HepG2 (cell line): ENCODE results near the gene XPR1. TPM values are rescaled to one million over a fixed set of nuclear protein-coding genes. Genes with fewer than 3 reads are reported as not detected.
A peak's percentile ranks its signal among the peaks of the same experiment; 100 is the strongest.

ENCODE experiments used
- AGO1 ChIP-seq: fragments of 200-400 bp; formaldehyde crosslinking; IDR thresholded peaks from 2 replicates; pipeline ENCODE4 v1.6.1; 2017; ENCODE audit warnings: mild to moderate bottlenecking, low read depth, low read length, moderate library complexity; ENCODE audit not compliant: poor library complexity, severe bottlenecking
- CHCHD3 ChIP-seq: sonication (generic); formaldehyde crosslinking; IDR thresholded peaks from 2 replicates; pipeline ENCODE4 v1.8.0; 2022; ENCODE audit warnings: mild to moderate bottlenecking, missing genetic modification reagents, moderate library complexity
- HMGA1 ChIP-seq: sonication (generic); formaldehyde crosslinking; conservative IDR thresholded peaks from 2 replicates; pipeline ENCODE4 v1.4.0; 2020; ENCODE audit warnings: missing genetic modification reagents
- JARID2 ChIP-seq: sonication (generic); formaldehyde crosslinking; IDR thresholded peaks from 2 replicates; pipeline ENCODE4 v1.8.1; 2023; ENCODE audit warnings: missing genetic modification reagents, inconsistent platforms; ENCODE audit not compliant: insufficient replicate concordance
- MAX ChIP-seq: IDR thresholded peaks from 2 replicates; pipeline ENCODE4 v1.6.1; 2012; ENCODE audit warnings: inconsistent platforms
- MTF2 ChIP-seq: sonication (generic); formaldehyde crosslinking; IDR thresholded peaks from 2 replicates; pipeline ENCODE4 v1.5.0; 2020; ENCODE audit warnings: missing genetic modification reagents, borderline replicate concordance
- NFIC ChIP-seq: IDR thresholded peaks from 2 replicates; pipeline ENCODE4 v1.6.1; 2012; ENCODE audit warnings: mild to moderate bottlenecking, low read length, inconsistent platforms
- U2AF1 ChIP-seq: fragments of 200-400 bp; formaldehyde crosslinking; optimal IDR thresholded peaks from 2 replicates; pipeline ENCODE3; 2017; ENCODE audit warnings: mild to moderate bottlenecking, low read depth, low read length
- ZFP82 ChIP-seq: sonication (generic); formaldehyde crosslinking; IDR thresholded peaks from 2 replicates; pipeline ENCODE4 v1.5.1; 2020; ENCODE audit warnings: mild to moderate bottlenecking, missing genetic modification reagents, borderline replicate concordance
- ZNF142 ChIP-seq: sonication (generic); formaldehyde crosslinking; IDR thresholded peaks from 2 replicates; pipeline ENCODE4 v1.4.0; 2020; ENCODE audit warnings: missing genetic modification reagents
- ZNF274 ChIP-seq: sonication (generic); formaldehyde crosslinking; IDR thresholded peaks from 2 replicates; pipeline ENCODE4 v1.5.1; 2020; ENCODE audit warnings: mild to moderate bottlenecking, missing genetic modification reagents
- ZNF414 ChIP-seq: sonication (generic); formaldehyde crosslinking; IDR thresholded peaks from 2 replicates; pipeline ENCODE4 v1.5.0; 2020; ENCODE audit warnings: missing genetic modification reagents
- ZNF441 ChIP-seq: sonication (generic); formaldehyde crosslinking; IDR thresholded peaks from 2 replicates; pipeline ENCODE4 v1.7.0; 2021; ENCODE audit warnings: missing genetic modification reagents, borderline replicate concordance
- ZNF484 ChIP-seq: sonication (generic); formaldehyde crosslinking; IDR thresholded peaks from 2 replicates; pipeline ENCODE4 v1.5.1; 2020; ENCODE audit warnings: mild to moderate bottlenecking, low read depth, missing genetic modification reagents, borderline replicate concordance
- ZNF629 ChIP-seq: sonication (generic); formaldehyde crosslinking; conservative IDR thresholded peaks from 2 replicates; pipeline ENCODE4 v1.5.0; 2020; ENCODE audit warnings: missing genetic modification reagents
- ZNF850 ChIP-seq: sonication (generic); formaldehyde crosslinking; conservative IDR thresholded peaks from 2 replicates; pipeline ENCODE4 v1.9.0; 2021; ENCODE audit warnings: mild to moderate bottlenecking, missing genetic modification reagents
- polyA plus RNA-seq, 8 experiments: library from polyadenylated mRNA; depleted of rRNA in 3 of 8; stranded (reverse) in 7 of 8; unstranded in 1 of 8; fragments of >200 nt; fragmentation: Illumina TruSeq in 4 of 8; extraction: Trizol in 4 of 8; gene quantifications; 2 replicates each; pipeline versions ENCODE4 v1.2.1 to v1.2.3, GENCODE V29; 2011 to 2016; ENCODE audit warnings: low read depth in 4 of 8, missing spikeins in 1 of 8, mixed read lengths in 1 of 8; ENCODE audit not compliant: insufficient read depth in 1 of 8
- total RNA-seq, 5 experiments: library from RNA; depleted of rRNA; stranded (reverse); fragments of >200 nt; fragmentation: Illumina TruSeq; extraction: Trizol; gene quantifications; 2 replicates each; pipeline ENCODE4 v1.2.3, GENCODE V29; 2016; ENCODE audit warnings: low read depth in 1 of 5
- TF ChIP-seq, protein P1 (sequence below): sonication (generic); formaldehyde crosslinking; IDR thresholded peaks from 2 replicates; pipeline ENCODE4 v1.4.0; 2020; ENCODE audit warnings: mild to moderate bottlenecking, missing genetic modification reagents
- TF ChIP-seq, protein P2 (sequence below): sonication (generic); formaldehyde crosslinking; IDR thresholded peaks from 2 replicates; pipeline ENCODE4 v1.4.0; 2020; ENCODE audit warnings: missing genetic modification reagents

The XPR1 gene
- total and polyA plus RNA-seq, 2 of the 13 experiments (the other 11 are each of a cell fraction or from before 2014, with no cell fraction given) = 22.3 to 23.6 TPM

DNA sequence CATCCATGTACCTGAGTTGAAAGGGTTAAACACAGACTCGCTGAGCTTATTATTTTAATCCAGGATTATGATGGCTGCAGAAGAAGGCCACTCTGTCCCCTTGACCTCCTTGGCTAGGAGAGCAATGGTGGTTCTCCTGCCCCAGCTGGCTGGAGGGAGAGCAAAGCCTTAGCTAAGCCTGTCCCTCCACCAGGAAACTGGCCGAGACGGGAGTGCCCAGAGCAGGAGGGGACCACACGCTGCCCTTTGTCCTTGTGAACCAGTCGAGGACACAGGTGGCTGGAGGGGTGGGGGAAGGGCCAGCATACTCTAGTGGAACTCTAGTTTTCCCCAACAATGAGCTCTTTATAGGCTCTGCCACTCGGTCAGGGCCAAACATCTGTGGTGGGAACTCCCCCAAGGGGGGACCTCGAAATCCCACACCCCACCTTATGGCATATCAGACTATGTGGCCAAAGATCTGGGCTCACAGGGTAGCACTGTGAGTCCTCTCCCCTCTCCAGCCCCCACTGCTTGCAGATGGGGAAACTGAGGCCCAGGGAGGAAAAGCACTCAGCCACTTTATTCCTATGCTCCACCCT lies 293.7 kb downstream of the XPR1 start (continued):
- no peak for TF ChIP-seq ZNF142 (CRISPR knock-in tag)
- no peak for TF ChIP-seq AGO1
- TF ChIP-seq, protein P1, sequence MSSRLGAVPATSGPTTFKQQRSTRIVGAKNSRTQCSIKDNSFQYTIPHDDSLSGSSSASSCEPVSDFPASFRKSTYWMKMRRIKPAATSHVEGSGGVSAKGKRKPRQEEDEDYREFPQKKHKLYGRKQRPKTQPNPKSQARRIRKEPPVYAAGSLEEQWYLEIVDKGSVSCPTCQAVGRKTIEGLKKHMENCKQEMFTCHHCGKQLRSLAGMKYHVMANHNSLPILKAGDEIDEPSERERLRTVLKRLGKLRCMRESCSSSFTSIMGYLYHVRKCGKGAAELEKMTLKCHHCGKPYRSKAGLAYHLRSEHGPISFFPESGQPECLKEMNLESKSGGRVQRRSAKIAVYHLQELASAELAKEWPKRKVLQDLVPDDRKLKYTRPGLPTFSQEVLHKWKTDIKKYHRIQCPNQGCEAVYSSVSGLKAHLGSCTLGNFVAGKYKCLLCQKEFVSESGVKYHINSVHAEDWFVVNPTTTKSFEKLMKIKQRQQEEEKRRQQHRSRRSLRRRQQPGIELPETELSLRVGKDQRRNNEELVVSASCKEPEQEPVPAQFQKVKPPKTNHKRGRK = no peak
- TF ChIP-seq ZNF850 (CRISPR knock-in tag) = no peak
- TF ChIP-seq ZFP82 (CRISPR knock-in tag) = no peak
- TF ChIP-seq ZNF441 = no peak
- TF ChIP-seq, protein P2, sequence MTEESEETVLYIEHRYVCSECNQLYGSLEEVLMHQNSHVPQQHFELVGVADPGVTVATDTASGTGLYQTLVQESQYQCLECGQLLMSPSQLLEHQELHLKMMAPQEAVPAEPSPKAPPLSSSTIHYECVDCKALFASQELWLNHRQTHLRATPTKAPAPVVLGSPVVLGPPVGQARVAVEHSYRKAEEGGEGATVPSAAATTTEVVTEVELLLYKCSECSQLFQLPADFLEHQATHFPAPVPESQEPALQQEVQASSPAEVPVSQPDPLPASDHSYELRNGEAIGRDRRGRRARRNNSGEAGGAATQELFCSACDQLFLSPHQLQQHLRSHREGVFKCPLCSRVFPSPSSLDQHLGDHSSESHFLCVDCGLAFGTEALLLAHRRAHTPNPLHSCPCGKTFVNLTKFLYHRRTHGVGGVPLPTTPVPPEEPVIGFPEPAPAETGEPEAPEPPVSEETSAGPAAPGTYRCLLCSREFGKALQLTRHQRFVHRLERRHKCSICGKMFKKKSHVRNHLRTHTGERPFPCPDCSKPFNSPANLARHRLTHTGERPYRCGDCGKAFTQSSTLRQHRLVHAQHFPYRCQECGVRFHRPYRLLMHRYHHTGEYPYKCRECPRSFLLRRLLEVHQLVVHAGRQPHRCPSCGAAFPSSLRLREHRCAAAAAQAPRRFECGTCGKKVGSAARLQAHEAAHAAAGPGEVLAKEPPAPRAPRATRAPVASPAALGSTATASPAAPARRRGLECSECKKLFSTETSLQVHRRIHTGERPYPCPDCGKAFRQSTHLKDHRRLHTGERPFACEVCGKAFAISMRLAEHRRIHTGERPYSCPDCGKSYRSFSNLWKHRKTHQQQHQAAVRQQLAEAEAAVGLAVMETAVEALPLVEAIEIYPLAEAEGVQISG (CRISPR knock-in tag) = peak; percentile 57; the same call in 1 of the 2 replicates
- TF ChIP-seq ZNF274 (CRISPR knock-in tag) = 0 out of 2 replicates have a peak, but pooled peaks have one; percentile 22
- TF ChIP-seq CHCHD3 (CRISPR knock-in tag) = no peak
- no peak for TF ChIP-seq NFIC
- no peak for TF ChIP-seq MTF2 (CRISPR knock-in tag)
- TF ChIP-seq ZNF484 (CRISPR knock-in tag) = no peak
- TF ChIP-seq ZNF629 (CRISPR knock-in tag) = no peak
- peak; percentile 82 for TF ChIP-seq MAX
- no peak for TF ChIP-seq ZNF414 (CRISPR knock-in tag)
- TF ChIP-seq JARID2 (CRISPR knock-in tag) = no peak
- TF ChIP-seq U2AF1 = no peak
- no peak for TF ChIP-seq HMGA1 (CRISPR knock-in tag)
